IPS-15b (cell line): ENCODE data around the gene ABHD2.
"Not testable (repeated sequence)": the region's sequence is repeated elsewhere in the genome, so short reads cannot be mapped to it uniquely, and the experiment has no call there.

Experiments
- H3K27me3 ChIP-seq: one replicate; pipeline ENCODE4 v1.6.1; 2013; ENCODE audit warnings: low read length; ENCODE audit not compliant: control insufficient read depth, insufficient read depth
- H3K36me3 ChIP-seq: one replicate; pipeline ENCODE4 v1.6.1; 2013; ENCODE audit warnings: low read length; ENCODE audit not compliant: control insufficient read depth, insufficient read depth
- H3K4me1 ChIP-seq: one replicate; pipeline ENCODE4 v1.6.1; 2013; ENCODE audit warnings: mild to moderate bottlenecking, low read length; ENCODE audit not compliant: control insufficient read depth, insufficient read depth
- H3K4me3 ChIP-seq: one replicate; pipeline ENCODE4 v1.5.1; 2013; ENCODE audit warnings: low read depth, low read length
- H3K9ac ChIP-seq: one replicate; pipeline ENCODE4 v1.6.1; 2013; ENCODE audit warnings: low read depth, mild to moderate bottlenecking, low read length
- H3K9me3 ChIP-seq: one replicate; pipeline ENCODE4 v1.6.1; 2013; ENCODE audit warnings: mild to moderate bottlenecking, low read length; ENCODE audit not compliant: control insufficient read depth, insufficient read depth

Gene ABHD2

DNA sequence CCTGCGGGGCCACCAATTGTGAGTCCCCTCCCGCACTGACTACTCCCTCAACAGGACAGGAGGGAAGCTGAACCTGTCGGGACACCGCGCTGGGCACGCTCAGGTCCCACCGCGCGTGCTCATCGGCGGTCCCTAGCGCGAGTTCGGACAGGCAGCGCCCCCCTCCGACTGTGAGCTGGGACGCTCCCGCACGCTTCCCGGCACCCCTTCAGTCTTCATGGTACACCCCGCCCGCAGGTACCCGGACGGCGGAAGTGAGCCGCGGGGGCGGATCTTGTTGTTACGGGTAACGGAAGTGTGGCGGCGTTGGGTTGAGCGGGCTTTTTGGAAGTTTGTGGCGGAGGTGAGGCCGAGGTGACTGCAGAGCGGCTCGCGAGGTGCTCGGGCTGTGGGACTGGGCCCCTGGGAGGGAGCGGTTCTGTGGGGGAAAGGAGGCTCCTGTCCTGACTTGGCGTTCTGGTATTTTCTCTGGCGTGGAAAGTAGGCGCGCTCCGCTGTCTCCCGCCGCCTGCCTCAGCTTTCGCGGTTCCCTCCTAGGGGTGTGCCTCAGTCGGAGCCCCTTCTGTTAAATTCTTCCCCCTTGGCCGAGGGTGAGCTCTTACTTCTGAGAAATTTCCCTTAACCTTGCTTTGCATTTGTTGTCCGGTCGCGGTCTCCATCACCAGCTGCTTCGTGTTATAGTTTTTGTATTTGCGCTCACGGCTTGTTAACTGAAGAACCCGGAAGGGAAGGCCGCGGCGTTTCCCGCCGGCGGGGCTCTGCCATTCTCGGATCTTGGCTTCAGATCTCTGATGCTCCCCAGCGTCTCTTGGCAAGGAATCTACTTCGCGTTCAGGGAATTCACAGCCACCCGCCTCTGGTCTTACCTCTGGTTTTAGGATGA is 155.7 kb downstream of the ABHD2 start, which contains the start of gene FANCI:
Gene FANCI, plus strand, starts transcription at position 289 of the 883 bp plus-strand sequence. CDS start 3,669 bp downstream, outside the sequence.
- Histone ChIP-seq H3K4me3 (peak within 1 kb of the TSS; percentile 83), H3K9ac (peak within 1 kb of the TSS; percentile 68), H3K27me3 (peaks cover 9% of the 10 kb centered on the region), H3K9me3 (no peaks in the 10 kb centered on the region), H3K4me1 (peaks cover 3% of the 10 kb centered on the region), H3K36me3 (no peaks in the 10 kb centered on the region)

- H3K4me3 ChIP-seq: peak overlapping the region; percentile 83
- H3K4me1 ChIP-seq: peaks cover 3% of the 10 kb centered on the region
- peaks cover 4% of the 10 kb centered on the region for H3K36me3 ChIP-seq
- H3K27me3 ChIP-seq: peaks cover 9% of the 10 kb centered on the region
- H3K9ac ChIP-seq: peak overlapping the region; percentile 68
- H3K9me3 ChIP-seq: no peaks in the 10 kb centered on the region
Observed at GRCh38 chr15:89244574-89244903, 156.3 kb downstream of the ABHD2 start.

- peaks cover 3% of the 10 kb centered on the region for H3K4me1 ChIP-seq
- no peaks in the 10 kb centered on the region for H3K9me3 ChIP-seq
- peaks cover 5% of the 10 kb centered on the region for H3K36me3 ChIP-seq
- no peak overlapping the region for H3K9ac ChIP-seq
- H3K27me3 ChIP-seq: peaks cover 6% of the 10 kb centered on the region
- H3K4me3 ChIP-seq: no peak overlapping the region
Observed at GRCh38 chr15:89247446-89247845, 159.2 kb downstream of the ABHD2 start.

DNA sequence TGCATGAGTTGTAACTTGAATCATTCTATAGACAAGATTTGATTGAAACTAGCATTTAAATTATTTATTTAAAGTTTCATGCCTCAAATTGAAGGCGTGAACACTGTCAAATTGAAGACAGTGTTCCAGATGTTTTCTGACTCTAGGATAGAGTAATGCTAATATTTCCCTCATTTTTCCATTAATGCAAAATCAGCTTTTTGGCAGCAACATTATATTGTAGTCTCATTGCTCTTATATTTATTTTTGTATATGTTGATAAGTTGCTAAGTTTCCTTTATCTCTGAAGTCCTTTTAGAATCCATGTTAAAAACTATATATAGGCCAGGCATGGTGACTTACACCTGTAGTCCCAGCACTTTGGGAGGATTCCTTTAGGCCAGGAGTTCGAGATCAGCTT is 160.3 kb downstream of the ABHD2 start:
- Histone ChIP-seq H3K9me3 (no peaks in the 10 kb centered on the region), H3K9ac (no peak overlapping the region), H3K27me3 (no peaks in the 10 kb centered on the region), H3K4me3 (no peak overlapping the region), H3K36me3 (peaks cover 5% of the 10 kb centered on the region), H3K4me1 (no peaks in the 10 kb centered on the region)

- not testable (repeated sequence) for H3K36me3 ChIP-seq, H3K9me3 ChIP-seq, H3K27me3 ChIP-seq, H3K4me3 ChIP-seq, H3K4me1 ChIP-seq, H3K9ac ChIP-seq
Observed at GRCh38 chr15:89250142-89250541, 161.9 kb downstream of the ABHD2 start.
